ENCODE results near the gene GSAP.
A peak's percentile ranks its signal among the peaks of the same experiment; 100 is the strongest.
"Not testable (repeated sequence)": the region's sequence is repeated elsewhere in the genome, so short reads cannot be mapped to it uniquely, and the experiment has no call there.

Gene GSAP, protein sequence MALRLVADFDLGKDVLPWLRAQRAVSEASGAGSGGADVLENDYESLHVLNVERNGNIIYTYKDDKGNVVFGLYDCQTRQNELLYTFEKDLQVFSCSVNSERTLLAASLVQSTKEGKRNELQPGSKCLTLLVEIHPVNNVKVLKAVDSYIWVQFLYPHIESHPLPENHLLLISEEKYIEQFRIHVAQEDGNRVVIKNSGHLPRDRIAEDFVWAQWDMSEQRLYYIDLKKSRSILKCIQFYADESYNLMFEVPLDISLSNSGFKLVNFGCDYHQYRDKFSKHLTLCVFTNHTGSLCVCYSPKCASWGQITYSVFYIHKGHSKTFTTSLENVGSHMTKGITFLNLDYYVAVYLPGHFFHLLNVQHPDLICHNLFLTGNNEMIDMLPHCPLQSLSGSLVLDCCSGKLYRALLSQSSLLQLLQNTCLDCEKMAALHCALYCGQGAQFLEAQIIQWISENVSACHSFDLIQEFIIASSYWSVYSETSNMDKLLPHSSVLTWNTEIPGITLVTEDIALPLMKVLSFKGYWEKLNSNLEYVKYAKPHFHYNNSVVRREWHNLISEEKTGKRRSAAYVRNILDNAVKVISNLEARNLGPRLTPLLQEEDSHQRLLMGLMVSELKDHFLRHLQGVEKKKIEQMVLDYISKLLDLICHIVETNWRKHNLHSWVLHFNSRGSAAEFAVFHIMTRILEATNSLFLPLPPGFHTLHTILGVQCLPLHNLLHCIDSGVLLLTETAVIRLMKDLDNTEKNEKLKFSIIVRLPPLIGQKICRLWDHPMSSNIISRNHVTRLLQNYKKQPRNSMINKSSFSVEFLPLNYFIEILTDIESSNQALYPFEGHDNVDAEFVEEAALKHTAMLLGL
- total RNA-seq: 26.3 to 57.7 (median 37.7) reads per million in 4 donors

DNA sequence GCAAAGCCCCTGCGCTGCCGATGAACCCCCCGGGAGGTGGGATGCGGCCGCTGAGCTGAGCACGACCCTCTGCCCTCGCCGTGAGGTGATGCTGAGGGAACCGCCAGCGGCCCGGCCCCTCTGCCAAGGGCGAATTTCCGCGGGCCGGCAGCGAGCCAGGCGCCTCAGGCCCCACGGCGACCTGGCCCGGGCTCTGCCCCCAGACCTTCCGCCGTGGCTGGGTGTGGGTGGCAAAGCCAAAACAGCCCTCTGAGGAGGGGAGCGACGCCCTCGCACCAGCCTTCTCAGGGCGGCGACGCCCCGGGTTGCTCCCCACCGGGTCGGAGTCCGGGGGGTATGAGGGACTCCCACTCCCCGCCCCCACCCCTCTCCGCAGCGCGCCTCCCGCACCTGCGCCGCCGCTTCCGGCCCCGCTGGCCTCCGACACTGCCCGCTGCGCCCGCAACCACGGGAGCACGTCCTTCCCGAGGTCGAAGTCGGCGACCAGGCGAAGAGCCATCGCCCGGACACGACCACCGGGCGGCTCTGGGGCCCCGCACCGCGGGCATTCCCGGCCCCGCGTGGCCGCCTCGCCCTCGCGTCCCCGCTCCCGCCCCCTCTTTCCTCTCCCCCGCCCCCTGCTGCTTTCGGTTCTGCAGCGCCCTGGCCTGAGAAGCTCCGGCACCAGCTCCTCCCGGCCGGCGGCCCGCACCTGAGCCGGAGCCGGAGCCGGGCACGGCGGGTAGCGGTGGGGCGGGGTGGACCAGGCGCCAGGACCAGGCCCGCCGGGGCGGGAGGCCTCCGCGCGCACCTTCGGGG, at the start of gene GSAP:
GSAP (minus strand) TSS at position 527 of the 798 bp plus-strand sequence; CDS start at position 499, 28 bp downstream.
- peak; percentile 29 to 39 (median 31) for DNase-seq

DNA sequence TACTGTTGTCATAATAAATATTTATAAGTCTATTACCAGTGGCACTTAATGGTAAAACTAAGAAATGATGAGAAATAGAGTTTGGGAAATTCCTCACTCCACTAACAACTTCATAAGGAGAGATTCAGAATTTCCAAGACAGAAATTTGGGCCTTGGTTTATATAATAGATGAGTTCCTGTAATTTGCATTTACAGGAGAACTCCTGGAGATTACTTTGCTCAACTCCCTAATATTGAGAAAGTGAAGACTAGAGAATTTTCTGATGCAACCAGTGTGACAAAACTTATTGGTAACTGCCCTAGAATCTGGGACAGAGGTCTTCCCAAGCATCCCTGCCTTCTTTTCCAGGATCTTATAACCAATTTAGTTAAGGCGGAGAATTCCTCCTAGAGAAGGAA, 49.1 kb upstream of the GSAP start:
- no peak for DNase-seq

DNA sequence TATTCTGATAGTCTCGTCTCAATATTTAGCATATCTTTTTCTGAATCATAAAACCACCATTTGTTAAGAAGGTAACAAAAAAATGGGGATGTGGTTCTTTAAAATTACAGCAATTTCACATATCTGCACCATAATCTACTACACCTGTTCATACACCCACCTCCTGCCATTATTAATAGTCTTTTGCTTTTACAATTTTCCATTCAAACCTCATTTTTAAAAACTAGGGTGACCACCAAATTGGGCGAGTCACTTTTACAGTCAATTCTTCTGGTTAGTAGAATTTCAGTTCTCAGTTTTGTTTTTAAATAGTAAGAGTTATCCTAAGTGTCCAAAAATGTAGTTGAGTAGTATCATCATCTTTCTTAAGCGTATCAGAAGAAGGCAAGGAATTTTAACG, 48.4 kb upstream of the GSAP start:
- DNase-seq: no peak

DNA sequence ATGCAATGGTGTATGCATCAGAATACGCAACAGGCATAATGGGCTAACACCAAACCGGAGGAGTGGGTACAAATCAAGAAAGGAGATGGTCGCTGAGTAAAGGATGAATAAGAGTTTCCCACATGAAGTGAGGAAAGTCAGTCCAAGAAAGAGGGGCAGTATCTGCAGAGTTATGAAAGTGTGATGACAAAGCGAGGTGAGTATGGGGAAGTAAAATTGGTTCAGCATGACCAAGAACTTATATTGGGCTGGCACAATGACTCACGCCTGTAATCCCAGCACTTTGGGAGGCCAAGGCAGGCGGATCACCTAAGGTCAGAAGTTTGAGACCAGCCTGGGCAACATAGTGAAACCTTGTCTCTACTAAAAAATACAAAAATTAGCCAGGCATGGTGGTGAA, 47.5 kb upstream of the GSAP start:
- not testable (repeated sequence) for DNase-seq

DNA sequence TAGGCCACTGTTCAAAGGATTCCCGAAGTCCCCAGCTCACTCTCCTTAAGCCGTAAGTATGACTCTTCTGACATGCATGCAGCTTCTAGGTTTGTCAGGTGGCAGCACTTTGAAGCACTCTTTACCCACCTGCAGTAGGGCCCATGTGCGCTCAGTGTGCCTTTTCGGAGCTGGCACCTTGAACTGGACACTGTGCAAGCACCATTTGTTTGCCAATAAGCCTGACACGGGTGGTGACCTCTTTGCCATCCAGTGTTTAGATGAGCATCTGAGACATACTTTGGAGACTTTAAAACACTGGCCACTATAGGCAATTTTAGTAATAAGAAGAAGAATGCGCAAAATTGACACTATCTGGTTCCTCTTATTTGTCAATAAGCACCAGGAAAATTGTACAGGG, 45.7 kb upstream of the GSAP start:
- no peak for DNase-seq

DNA sequence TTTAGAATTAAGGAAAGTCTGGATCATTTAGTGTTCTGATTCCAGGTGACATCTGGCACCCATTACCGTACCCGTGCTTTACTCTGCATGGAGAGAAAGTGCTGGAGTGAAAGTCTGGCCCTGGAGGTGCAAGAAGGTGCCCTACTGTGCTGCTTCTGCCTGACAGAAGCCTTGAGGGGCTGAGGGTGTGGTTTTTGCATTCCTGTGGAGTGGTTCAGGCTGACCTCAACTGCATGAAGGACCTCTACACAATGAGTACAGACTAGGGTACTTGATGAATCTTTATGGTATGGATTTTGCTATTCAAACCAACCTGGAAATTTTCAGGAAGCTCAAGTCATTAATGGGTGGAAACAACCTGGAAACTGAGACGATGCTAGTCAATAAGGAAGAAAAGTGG, 45.1 kb upstream of the GSAP start:
- no peak for DNase-seq

DNA sequence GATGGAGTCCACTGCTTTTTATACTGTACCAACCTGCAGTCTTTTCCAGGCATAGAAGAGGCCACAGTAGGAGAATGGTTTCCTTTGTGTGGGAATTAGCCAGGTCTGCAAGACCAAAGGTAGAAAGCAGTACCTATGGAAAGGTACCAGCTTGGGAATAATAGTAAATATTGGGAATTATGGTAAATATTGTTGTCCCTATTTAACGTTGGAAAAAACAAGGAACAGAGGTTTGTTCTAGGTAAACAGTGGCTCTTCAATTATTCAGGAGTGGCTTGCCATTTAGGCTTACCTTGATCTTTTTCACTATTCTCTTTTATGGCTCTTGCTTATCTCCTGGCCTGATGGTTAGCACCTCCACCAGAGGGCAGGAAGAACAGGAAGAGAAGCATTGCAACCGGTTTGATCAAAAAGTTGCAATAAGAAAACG, 43.9 kb upstream of the GSAP start:
- DNase-seq: no peak

DNA sequence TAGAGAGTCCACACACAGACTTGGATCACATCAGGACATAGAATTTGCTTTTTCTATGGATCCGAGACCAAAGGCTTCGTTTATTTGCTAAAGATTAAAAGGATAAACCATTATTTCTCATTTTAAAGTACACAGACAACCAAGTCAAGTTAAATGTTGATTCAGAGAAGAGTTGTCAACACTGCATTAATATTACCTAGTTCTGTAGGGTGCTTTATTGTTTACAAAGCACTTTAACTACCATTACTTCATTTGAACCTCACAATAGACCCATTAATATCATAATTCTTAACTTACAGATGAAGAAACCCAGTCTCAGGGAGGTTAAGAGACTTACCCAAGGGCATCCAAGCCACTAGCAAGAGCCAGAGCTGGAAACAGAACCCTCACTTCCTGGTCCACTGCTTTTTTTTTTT, 43.2 kb upstream of the GSAP start:
- no peak for DNase-seq

DNA sequence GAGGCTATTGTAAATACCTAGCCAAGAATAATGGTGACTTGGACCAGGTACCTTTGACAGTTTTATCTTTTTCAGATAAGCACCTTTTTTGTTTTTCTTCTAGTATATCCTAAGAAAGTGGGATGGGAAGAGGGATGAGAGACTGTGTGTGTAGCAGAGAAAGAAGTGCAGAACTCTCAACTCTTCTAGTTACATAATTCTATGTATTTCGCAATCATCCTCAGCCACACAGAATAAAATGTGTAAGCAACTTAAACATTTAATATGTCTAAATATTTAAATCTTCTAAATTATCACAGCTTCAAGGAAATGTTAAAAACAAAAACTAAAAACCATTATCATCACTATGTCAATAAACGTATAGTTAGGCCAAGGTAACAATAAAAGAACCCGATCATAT, 42.6 kb upstream of the GSAP start:
- DNase-seq: no peak

DNA sequence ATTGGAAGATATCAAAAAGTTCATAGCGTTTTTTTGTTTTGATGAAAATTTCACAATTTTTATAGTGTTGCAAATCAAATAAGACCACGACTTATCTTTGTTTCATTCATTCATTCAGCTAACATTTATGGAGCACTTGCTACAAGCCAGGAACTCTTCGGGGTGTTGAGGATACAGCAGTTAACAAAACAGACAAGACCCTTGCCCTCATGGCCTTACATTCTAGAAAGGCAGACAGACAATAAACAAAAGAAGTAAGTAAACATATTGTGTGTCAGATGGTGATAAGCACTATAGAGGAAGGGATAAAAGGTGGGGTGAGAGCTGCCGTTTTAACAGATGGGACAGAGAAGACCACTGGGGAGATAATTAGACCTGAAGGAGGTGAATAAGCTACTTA, 41.6 kb upstream of the GSAP start:
- no peak for DNase-seq

DNA sequence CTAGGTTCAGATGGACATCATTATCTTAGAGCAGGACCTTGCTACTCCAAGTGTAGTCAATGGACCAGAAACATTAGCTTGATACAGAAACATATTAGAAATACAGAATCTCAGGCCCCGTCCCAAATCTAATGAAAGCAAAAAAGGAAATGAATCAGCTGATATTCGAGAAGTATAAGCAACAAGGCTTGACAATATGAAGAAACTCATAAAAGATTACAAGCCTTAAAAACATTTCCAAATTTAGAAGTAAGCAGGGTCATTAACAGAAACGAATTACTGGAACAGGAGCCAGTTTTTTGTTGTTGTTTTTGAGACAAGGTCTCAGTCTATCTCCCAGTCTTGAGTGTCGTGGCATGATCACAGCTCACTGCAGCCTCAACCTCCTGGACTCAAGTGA, 40.5 kb upstream of the GSAP start:
- DNase-seq: no peak

DNA sequence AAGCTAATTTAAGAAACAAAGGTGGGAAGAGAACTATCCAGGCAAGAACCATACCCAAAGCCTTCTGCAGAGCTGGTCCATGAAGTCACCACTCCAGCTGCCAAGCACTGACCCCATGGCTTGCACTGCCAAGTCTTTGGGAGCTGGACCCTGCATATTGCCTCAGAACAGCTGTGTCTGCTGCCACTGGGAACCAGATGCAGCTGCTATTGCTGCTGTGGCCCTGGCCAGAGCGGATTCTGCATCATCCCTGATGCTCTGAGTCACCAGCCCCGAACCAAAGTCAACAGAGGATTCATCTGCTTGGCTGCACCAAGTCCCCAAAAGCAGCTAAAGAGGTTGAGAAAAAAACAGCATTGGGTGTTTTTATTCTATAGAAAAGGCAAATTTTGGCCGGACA, 39.2 kb upstream of the GSAP start:
- no peak for DNase-seq

DNA sequence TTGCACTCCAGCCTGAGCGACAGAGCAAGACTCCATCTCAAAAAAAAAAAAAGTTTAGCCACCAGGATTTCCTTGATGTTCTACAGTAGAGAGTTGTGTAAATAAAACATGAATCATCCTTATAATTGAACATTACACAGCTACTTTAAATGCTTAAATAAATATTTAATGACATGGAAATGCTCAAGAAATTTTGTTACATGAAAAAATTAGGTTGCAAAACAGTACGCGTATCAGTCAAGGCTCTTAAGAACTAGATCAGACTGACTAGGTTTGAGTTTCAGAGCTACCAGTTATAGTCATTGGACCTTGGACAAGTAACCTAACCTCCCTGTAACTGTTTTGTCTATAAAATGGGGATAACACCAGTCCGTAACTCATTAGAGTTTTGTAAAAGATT, 38.7 kb upstream of the GSAP start:
- DNase-seq: no peak

DNA sequence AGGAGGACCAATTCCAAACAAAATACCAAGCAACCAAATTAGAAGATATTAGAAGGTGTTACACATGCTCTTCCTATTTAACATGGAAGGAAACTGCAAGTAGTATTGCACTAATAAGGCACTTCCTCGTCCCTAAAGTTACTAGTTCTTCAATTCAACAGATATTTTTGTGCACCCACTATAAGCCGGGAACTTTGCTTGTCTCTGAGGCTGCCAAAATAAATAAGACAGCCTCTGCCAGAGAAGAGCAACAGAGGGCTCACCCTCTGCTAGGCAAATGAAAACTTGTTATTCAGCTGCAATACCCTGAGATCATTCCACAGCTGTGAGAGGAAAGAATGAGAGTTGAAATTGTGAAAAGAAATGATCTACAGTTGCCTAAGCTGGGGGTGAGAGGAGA, 37.4 kb upstream of the GSAP start:
- no peak for DNase-seq

DNA sequence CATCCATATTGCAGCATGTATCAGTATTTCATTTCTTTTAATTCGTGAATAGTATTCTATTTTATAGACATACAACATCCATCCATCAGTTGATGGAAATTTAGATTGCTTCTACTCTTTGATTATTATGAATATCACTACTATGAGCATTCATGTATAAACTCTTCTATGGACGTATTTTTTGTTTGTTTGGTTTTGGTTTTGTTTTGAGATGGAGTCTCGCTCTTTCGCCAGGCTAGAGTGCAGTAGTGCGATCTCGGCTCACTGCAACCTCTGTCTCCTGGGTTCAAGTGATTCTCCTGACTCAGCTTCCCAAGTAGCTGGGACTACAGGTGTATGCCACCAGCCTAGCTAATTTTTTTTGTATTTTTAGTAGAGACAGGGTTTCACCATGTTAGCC, 35.8 kb upstream of the GSAP start:
- DNase-seq: not testable (repeated sequence)

DNA sequence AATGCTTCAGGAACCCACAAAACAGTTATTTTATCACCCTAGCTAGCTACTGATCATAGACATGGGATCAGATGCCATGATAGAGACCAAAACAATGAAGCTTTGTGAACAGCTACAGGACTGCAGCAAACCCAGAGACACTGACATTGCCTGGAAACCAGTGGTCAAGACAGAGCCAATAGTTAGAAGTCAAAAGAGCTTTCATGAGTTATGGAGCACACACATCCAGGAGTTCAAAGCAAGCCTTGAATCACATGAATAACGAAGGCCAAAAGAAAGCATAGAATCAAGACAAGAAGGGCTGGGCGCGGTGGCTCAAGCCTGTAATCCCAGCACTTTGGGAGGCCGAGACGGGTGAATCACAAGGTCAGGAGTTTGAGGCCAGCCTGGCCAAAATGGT, 34.5 kb upstream of the GSAP start:
- DNase-seq: no peak

DNA sequence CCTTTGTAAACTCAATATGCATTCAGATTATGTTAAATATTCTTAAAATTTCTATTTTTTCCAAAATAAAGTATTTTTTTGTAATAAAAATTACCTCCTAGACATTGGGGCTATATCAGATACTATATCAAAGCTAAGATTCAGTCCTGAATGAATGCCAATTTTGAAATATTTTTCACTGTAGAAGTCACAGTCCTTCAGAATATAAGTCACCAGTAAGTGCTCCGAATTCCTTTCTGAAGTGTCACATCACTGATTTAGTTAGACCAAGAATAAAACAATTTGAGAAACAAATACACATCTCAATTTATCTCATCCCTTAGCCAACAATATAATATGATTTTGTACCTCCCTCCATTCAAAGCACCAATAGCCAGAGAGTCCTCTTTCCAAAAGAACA, 33.9 kb upstream of the GSAP start:
- DNase-seq: no peak

DNA sequence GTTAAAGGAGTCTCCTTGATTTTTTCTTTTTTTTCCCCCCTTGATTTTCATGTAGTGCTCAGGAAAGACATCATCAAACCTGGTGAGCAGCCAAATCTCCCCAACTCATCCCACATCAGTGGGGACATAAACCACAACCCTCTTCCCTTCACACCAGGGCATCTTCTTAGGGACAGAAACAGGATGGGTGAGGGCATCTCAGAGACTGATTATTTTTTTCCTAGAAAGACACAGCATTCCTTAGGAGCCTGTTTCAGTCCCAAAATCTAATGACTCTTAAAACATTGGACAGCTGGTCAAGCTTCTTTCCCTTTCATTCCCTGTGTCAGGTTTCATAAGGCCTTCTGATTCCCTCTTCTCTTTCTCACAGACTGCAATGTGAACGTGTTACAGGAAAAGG, 31.5 kb upstream of the GSAP start:
- DNase-seq: no peak

DNA sequence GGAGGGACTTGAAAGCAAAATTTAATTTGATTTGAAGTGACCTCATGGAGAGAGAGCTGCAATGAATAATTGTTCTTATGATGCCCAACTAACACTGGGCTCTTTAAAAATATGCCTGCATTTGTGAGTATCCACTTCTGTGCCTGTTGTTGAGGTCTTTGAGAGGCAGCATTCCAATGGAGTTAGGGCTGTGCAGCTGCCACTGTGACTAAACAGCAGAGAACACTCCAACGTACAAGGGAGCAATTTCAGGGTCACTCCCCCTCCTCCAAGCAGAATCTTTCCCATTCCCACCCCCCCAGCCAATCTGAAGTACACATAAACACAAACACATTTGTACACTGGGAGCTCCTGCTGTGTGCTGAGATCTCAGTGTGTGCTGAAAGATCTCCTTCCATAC, 28.0 kb upstream of the GSAP start:
- no peak for DNase-seq

DNA sequence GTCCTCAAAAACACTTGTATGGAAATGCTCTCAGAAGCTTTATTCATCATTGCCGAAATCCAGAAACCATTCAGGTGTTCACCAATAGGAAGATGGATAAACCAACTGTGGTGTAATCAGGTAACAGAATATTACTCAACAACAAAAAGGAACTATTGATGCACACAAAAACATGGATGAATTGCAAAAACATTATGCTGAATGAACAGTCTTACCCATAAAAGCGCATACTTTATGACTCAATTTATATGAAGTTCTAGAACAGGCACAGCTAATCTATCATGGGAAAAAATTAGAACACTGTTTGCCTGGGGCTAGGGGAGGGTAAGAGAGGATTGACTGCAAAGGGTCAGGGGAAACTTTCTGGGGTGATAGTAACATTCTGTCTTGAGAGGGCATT, 26.9 kb upstream of the GSAP start:
- no peak for DNase-seq

DNA sequence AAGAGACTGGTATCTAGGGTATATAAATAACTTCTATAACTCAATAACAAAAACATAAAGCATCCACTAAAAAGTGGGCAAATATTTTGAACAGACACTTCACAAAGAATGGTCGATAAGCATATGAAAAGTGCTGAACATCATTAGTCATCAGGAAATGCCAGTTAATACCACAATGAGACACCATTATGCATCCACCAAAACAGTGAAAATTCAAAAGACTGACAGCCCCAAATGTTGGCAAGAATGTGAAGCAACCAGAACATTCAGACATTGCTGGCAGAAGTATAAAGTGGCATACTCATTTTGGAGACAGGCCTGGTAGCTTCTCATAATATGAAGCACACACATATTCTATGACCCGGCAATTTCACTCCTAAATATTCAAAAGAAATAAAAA, 26.5 kb upstream of the GSAP start:
- no peak for DNase-seq

DNA sequence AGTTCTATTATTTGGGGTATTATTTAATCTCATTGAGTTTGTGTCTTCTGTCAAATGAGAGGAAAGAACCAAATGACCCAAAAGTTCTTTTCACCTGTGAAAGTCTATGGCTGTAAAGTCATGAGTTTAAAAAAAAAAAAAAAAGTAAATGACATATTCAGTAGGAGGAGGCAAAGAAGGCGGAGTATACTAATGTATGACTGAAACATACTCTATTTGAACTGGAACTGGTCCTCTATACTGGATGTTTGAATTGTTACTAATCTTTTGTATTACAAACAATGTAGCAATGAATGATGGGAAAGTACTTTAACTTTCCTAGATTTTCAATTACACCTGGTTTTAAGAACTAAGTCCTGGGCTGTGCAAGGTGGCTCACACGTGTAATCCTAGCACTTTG, 24.9 kb upstream of the GSAP start:
- no peak for DNase-seq

DNA sequence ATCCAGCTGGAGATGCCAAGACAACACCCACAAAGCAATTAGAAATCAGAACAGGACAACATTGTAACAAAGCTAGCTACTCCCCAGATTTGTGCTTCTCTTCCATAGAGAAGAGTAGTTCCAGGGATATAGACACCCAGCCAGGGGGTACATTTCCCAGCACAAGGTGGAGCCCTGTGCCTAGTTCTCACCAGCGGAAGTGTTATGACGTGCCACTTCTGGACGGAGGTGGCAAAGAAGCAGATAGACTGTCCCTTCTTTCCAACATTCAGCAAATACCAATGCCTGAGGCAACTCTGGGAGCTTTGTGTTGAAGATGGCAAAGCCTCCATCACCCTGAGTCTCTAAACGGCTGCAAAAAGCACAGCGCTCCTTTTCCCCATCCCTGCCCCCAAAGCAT, 23.4 kb upstream of the GSAP start:
- no peak for DNase-seq
